Mesendoderm (in vitro differentiated cells): ENCODE data around the gene NEK5.

Experiments used
- DNase-seq: peaks from one replicate; pipeline ENCODE4 v3.0.0; 2013
- H2AK5ac ChIP-seq: 2 replicates; pipeline ENCODE4 v1.6.1; 2013; ENCODE audit warnings: low read length, inconsistent platforms
- H2BK120ac ChIP-seq: 2 replicates; pipeline ENCODE4 v1.6.1; 2013; ENCODE audit warnings: low read depth, mild to moderate bottlenecking, low read length, moderate library complexity, mixed read lengths
- H2BK15ac ChIP-seq: replicated peaks from 2 replicates; pipeline ENCODE4 v1.6.1; 2013; ENCODE audit warnings: low read depth, mild to moderate bottlenecking, moderate library complexity
- H2BK5ac ChIP-seq: 2 replicates; pipeline ENCODE4 v1.6.1; 2013; ENCODE audit warnings: low read length, inconsistent platforms
- H3K18ac ChIP-seq: 2 replicates; pipeline ENCODE4 v1.6.1; 2013; ENCODE audit warnings: mild to moderate bottlenecking, low read length, mixed read lengths
- H3K23ac ChIP-seq: one replicate; pipeline ENCODE4 v1.6.1; 2013; ENCODE audit warnings: low read length
- H3K27ac ChIP-seq: 2 replicates; pipeline ENCODE4 v1.5.1; 2013; ENCODE audit warnings: low read depth, mild to moderate bottlenecking, inconsistent platforms, low read length, moderate library complexity
- H3K27me3 ChIP-seq: 2 replicates; pipeline ENCODE4 v1.6.1; 2013; ENCODE audit warnings: low read length, control low read depth, mild to moderate bottlenecking, inconsistent platforms; ENCODE audit not compliant: insufficient read depth, poor library complexity
- H3K36me3 ChIP-seq: 2 replicates; pipeline ENCODE4 v1.6.1; 2013; ENCODE audit warnings: low read length, inconsistent platforms; ENCODE audit not compliant: control insufficient read depth, insufficient read depth
- H3K4ac ChIP-seq: one replicate; pipeline ENCODE4 v1.6.1; 2013; ENCODE audit warnings: low read depth, mild to moderate bottlenecking, low read length, moderate library complexity
- H3K4me1 ChIP-seq: 2 replicates; pipeline ENCODE4 v1.6.1; 2013; ENCODE audit warnings: low read depth, low read length, inconsistent platforms; ENCODE audit not compliant: control insufficient read depth
- H3K4me2 ChIP-seq: 2 replicates; pipeline ENCODE4 v1.6.1; 2013; ENCODE audit warnings: low read length
- H3K4me3 ChIP-seq: 2 replicates; pipeline ENCODE4 v1.5.1; 2013; ENCODE audit warnings: mild to moderate bottlenecking, low read length
- H3K56ac ChIP-seq: one replicate; pipeline ENCODE4 v1.6.1; 2013; ENCODE audit warnings: low read length
- H3K79me1 ChIP-seq: 2 replicates; pipeline ENCODE4 v1.6.1; 2013; ENCODE audit warnings: low read length, inconsistent platforms
- H3K79me2 ChIP-seq: 2 replicates; pipeline ENCODE4 v1.6.1; 2013; ENCODE audit warnings: mild to moderate bottlenecking, low read length; ENCODE audit not compliant: control insufficient read depth, insufficient read depth
- H3K9ac ChIP-seq: 2 replicates; pipeline ENCODE4 v1.6.1; 2013; ENCODE audit warnings: low read length, inconsistent platforms
- H4K5ac ChIP-seq: one replicate; pipeline ENCODE4 v1.6.1; 2013; ENCODE audit warnings: low read length
- H4K8ac ChIP-seq: one replicate; pipeline ENCODE4 v1.6.1; 2013; ENCODE audit warnings: low read depth, mild to moderate bottlenecking, control low read depth, low read length, moderate library complexity
- WGBS: extraction: QIAGEN DNeasy Blood & Tissue Kit; methylation state at CpG from one replicate; pipeline ENCODE4 v1.1.7; 2013; ENCODE audit warnings: low lambda C conversion rate, missing lambda C conversion rate; ENCODE audit not compliant: insufficient coverage; ENCODE audit errors: extremely low coverage; 5-methylcytosine and 5-hydroxymethylcytosine counted together

Gene NEK5

GRCh38 chr13:52027832-52028231 is 101.0 kb downstream of the NEK5 start:
- Histone ChIP-seq H4K8ac (no peak overlapping the region), H3K36me3 (no peaks in the 10 kb centered on the region), H2BK15ac (no peak overlapping the region), H2BK120ac (no peak overlapping the region), H3K4me2 (no peak overlapping the region), H3K27me3 (no peaks in the 10 kb centered on the region), H3K4me3 (no peak overlapping the region), H3K27ac (no peak overlapping the region), H3K9ac (no peak overlapping the region), H3K79me1 (peaks cover 2% of the 10 kb centered on the region), H2AK5ac (no peak overlapping the region), H3K4ac (no peak overlapping the region), H3K18ac (no peak overlapping the region), H3K4me1 (no peaks in the 10 kb centered on the region), H3K79me2 (peaks cover 2% of the 10 kb centered on the region), H3K23ac (no peak overlapping the region), H3K56ac (no peak overlapping the region), H2BK5ac (no peak overlapping the region), H4K5ac (no peak overlapping the region)
- WGBS: no CpG with 5 or more reads among the region's 1 CpG
- DNase-seq: no peak

- no peak overlapping the region for H3K27ac ChIP-seq
- no peak overlapping the region for H2BK5ac ChIP-seq
- no peak overlapping the region for H3K4ac ChIP-seq
- no CpG with 5 or more reads among the region's 3 CpGs for WGBS
- H2BK120ac ChIP-seq: no peak overlapping the region
- no peak overlapping the region for H2BK15ac ChIP-seq
- H4K8ac ChIP-seq: no peak overlapping the region
- no peak overlapping the region for H3K4me3 ChIP-seq
- peaks cover 2% of the 10 kb centered on the region for H3K79me2 ChIP-seq
- H3K27me3 ChIP-seq: no peaks in the 10 kb centered on the region
- H4K5ac ChIP-seq: no peak overlapping the region
- no peaks in the 10 kb centered on the region for H3K4me1 ChIP-seq
- H3K23ac ChIP-seq: no peak overlapping the region
- no peaks in the 10 kb centered on the region for H3K36me3 ChIP-seq
- H3K56ac ChIP-seq: no peak overlapping the region
- no peak overlapping the region for H2AK5ac ChIP-seq
- H3K18ac ChIP-seq: no peak overlapping the region
- no peak overlapping the region for H3K4me2 ChIP-seq
- DNase-seq: peak; percentile 60
- peaks cover 2% of the 10 kb centered on the region for H3K79me1 ChIP-seq
- no peak overlapping the region for H3K9ac ChIP-seq
These were observed 102.6 kb downstream of the NEK5 start for GRCh38 chr13:52026246-52026626.

GRCh38 chr13:52025475-52026245 is 103.2 kb downstream of the NEK5 start:
- peak; percentile 27 for DNase-seq
- H3K27ac ChIP-seq: no peak overlapping the region
- no peak overlapping the region for H3K9ac ChIP-seq
- peaks cover 2% of the 10 kb centered on the region for H3K79me1 ChIP-seq
- no peak overlapping the region for H2BK120ac ChIP-seq
- H4K5ac ChIP-seq: no peak overlapping the region
- H3K18ac ChIP-seq: no peak overlapping the region
- no peaks in the 10 kb centered on the region for H3K27me3 ChIP-seq
- no peak overlapping the region for H2BK5ac ChIP-seq
- H2BK15ac ChIP-seq: no peak overlapping the region
- no peaks in the 10 kb centered on the region for H3K4me1 ChIP-seq
- no peak overlapping the region for H3K4me2 ChIP-seq
- no peak overlapping the region for H3K23ac ChIP-seq
- H4K8ac ChIP-seq: no peak overlapping the region
- H3K4ac ChIP-seq: no peak overlapping the region
- peaks cover 2% of the 10 kb centered on the region for H3K79me2 ChIP-seq
- H3K36me3 ChIP-seq: no peaks in the 10 kb centered on the region
- no peak overlapping the region for H2AK5ac ChIP-seq
- no peak overlapping the region for H3K56ac ChIP-seq
- no peak overlapping the region for H3K4me3 ChIP-seq
- no CpG with 5 or more reads among the region's 8 CpGs for WGBS

- H4K5ac ChIP-seq: no peak within 1 kb of the TSS
- H3K4me3 ChIP-seq: no peak within 1 kb of the TSS
- no peak within 1 kb of the TSS for H2BK15ac ChIP-seq
- H3K36me3 ChIP-seq: peaks cover 2% of the 10 kb centered on the region
- no peak for DNase-seq
- H3K23ac ChIP-seq: no peak within 1 kb of the TSS
- H3K4me1 ChIP-seq: no peaks in the 10 kb centered on the region
- H2BK5ac ChIP-seq: no peak within 1 kb of the TSS
- H3K79me2 ChIP-seq: peaks cover 2% of the 10 kb centered on the region
- H3K4me2 ChIP-seq: no peak within 1 kb of the TSS
- peaks cover 2% of the 10 kb centered on the region for H3K79me1 ChIP-seq
- H3K18ac ChIP-seq: no peak within 1 kb of the TSS
- H2BK120ac ChIP-seq: no peak within 1 kb of the TSS
- no peak within 1 kb of the TSS for H3K56ac ChIP-seq
- WGBS: no CpG with 5 or more reads among the region's 3 CpGs
- no peak within 1 kb of the TSS for H2AK5ac ChIP-seq
- no peak within 1 kb of the TSS for H3K4ac ChIP-seq
- H3K27ac ChIP-seq: no peak within 1 kb of the TSS
- no peaks in the 10 kb centered on the region for H3K27me3 ChIP-seq
- no peak within 1 kb of the TSS for H4K8ac ChIP-seq
- H3K9ac ChIP-seq: no peak within 1 kb of the TSS
These were observed 104.4 kb downstream of the NEK5 start, which contains the start of gene UTP14C for GRCh38 chr13:52024481-52024880. TSS of gene UTP14C (plus strand) at chr13:52024691. CDS start at chr13:52028805, 4,114 bp downstream.

- peaks cover 4% of the 10 kb centered on the region for H3K79me2 ChIP-seq
- H2BK120ac ChIP-seq: no peak overlapping the region
- no peak overlapping the region for H3K9ac ChIP-seq
- H3K4me3 ChIP-seq: no peak overlapping the region
- peaks cover 4% of the 10 kb centered on the region for H3K79me1 ChIP-seq
- no peak overlapping the region for H3K4me2 ChIP-seq
- no peak overlapping the region for H3K27ac ChIP-seq
- no peak overlapping the region for H3K23ac ChIP-seq
- no peak overlapping the region for H3K18ac ChIP-seq
- no peak overlapping the region for H4K8ac ChIP-seq
- peaks cover 2% of the 10 kb centered on the region for H3K36me3 ChIP-seq
- no CpG with 5 or more reads among the region's 2 CpGs for WGBS
- H3K27me3 ChIP-seq: no peaks in the 10 kb centered on the region
- no peak for DNase-seq
- no peak overlapping the region for H3K4ac ChIP-seq
- H2AK5ac ChIP-seq: no peak overlapping the region
- H3K4me1 ChIP-seq: no peaks in the 10 kb centered on the region
- no peak overlapping the region for H3K56ac ChIP-seq
- H2BK5ac ChIP-seq: no peak overlapping the region
- no peak overlapping the region for H4K5ac ChIP-seq
- no peak overlapping the region for H2BK15ac ChIP-seq
These were observed 106.5 kb downstream of the NEK5 start for GRCh38 chr13:52022356-52022755.

- no peak for DNase-seq
- H3K4me1 ChIP-seq: no peaks in the 10 kb centered on the region
These were observed 108.7 kb downstream of the NEK5 start for GRCh38 chr13:52020191-52020590.

More at GRCh38 chr13:52020191-52020590, 108.7 kb downstream of the NEK5 start:
- Histone ChIP-seq H3K4me2 (no peak overlapping the region), H3K4me3 (no peak overlapping the region), H3K18ac (no peak overlapping the region), H2AK5ac (no peak overlapping the region), H4K8ac (no peak overlapping the region), H3K27me3 (no peaks in the 10 kb centered on the region), H4K5ac (no peak overlapping the region), H2BK120ac (no peak overlapping the region), H3K36me3 (peaks cover 2% of the 10 kb centered on the region), H3K79me1 (peaks cover 2% of the 10 kb centered on the region), H3K79me2 (peaks cover 2% of the 10 kb centered on the region), H3K56ac (no peak overlapping the region), H3K9ac (no peak overlapping the region), H2BK5ac (no peak overlapping the region), H3K4ac (no peak overlapping the region), H3K27ac (no peak overlapping the region), H2BK15ac (no peak overlapping the region), H3K23ac (no peak overlapping the region)
- WGBS: no CpG with 5 or more reads among the region's 3 CpGs
